Tibial nerve (tissue), 4 donors: ENCODE data around the gene CDHR3.
A peak's percentile ranks its signal among the peaks of the same experiment; 100 is the strongest.

Source experiments
- EP300 ChIP-seq, 2 donors: sonication (generic); formaldehyde crosslinking; IDR thresholded peaks; one replicate each; pipeline ENCODE4 v1.6.1; 2017; ENCODE audit warnings: antibody characterized with exemption in 2 of 2, mild to moderate bottlenecking in 1 of 2
- POLR2A ChIP-seq, 2 donors: fragments of 450-650 bp; IDR thresholded peaks; one replicate each; pipeline ENCODE4 v1.6.1; 2017; ENCODE audit warnings: antibody characterized with exemption in 2 of 2, mild to moderate bottlenecking in 2 of 2, moderate library complexity in 2 of 2
- TF ChIP-seq, protein P1 (sequence below), 5 experiments: fragments of 200-600 bp in 3 of 5; fragments of 450-650 bp in 2 of 5; sonication (generic) in 3 of 5; IDR thresholded peaks; one replicate each; pipeline ENCODE4 v1.5.1; 2016 to 2019; ENCODE audit warnings: antibody characterized with exemption in 5 of 5, mild to moderate bottlenecking in 3 of 5, moderate library complexity in 2 of 5

DNA sequence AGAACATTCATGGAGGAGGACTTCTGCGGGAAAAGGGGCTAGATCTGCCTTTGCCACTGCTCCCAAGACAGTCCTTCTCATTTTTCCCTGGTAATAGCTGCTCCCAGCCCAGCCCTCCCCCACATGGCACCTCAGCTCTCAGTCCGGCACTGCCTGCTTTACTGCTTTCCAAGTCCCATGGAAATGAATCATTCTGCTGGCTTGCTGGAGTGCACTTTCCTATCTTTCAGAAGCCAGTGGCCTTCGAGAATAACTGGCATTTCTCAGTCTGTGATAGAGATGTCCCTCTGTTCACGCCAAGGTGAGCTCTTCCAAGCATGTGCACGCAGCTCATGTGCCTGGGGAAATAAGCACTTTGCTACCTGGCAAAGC is 87.7 kb downstream of the CDHR3 start:
- TF ChIP-seq, protein P1, sequence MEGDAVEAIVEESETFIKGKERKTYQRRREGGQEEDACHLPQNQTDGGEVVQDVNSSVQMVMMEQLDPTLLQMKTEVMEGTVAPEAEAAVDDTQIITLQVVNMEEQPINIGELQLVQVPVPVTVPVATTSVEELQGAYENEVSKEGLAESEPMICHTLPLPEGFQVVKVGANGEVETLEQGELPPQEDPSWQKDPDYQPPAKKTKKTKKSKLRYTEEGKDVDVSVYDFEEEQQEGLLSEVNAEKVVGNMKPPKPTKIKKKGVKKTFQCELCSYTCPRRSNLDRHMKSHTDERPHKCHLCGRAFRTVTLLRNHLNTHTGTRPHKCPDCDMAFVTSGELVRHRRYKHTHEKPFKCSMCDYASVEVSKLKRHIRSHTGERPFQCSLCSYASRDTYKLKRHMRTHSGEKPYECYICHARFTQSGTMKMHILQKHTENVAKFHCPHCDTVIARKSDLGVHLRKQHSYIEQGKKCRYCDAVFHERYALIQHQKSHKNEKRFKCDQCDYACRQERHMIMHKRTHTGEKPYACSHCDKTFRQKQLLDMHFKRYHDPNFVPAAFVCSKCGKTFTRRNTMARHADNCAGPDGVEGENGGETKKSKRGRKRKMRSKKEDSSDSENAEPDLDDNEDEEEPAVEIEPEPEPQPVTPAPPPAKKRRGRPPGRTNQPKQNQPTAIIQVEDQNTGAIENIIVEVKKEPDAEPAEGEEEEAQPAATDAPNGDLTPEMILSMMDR (IDR thresholded peaks at IDR 0.05): no peak
- TF ChIP-seq POLR2A (IDR thresholded peaks at IDR 0.05) (no peak), EP300 (IDR thresholded peaks at IDR 0.05) (peak in 1 of 2 donors; percentile 6)
